ENCODE results near the gene LBX2. TPM values are rescaled to one million over a fixed set of nuclear protein-coding genes. Genes with fewer than 3 reads are reported as not detected.
"Not testable (repeated sequence)": the region's sequence is repeated elsewhere in the genome, so short reads cannot be mapped to it uniquely, and the experiment has no call there.

LBX2 gene
- total RNA-seq, 1 donor from 2014 or later, result not detected

- peak; percentile 98 for DNase-seq
Measured at GRCh38 chr2:74482801-74483674, 16.4 kb downstream of the LBX2 start, which contains the start of the genes CCDC142 and TTC31. CCDC142 (minus strand) TSS chr2:74482998; CDS start chr2:74482837, 161 bp downstream. TTC31 (plus strand) TSS chr2:74483081; CDS start chr2:74483096, 15 bp downstream.

- no peak for DNase-seq
Measured at GRCh38 chr2:74481961-74482800, 17.2 kb downstream of the LBX2 start.

DNA sequence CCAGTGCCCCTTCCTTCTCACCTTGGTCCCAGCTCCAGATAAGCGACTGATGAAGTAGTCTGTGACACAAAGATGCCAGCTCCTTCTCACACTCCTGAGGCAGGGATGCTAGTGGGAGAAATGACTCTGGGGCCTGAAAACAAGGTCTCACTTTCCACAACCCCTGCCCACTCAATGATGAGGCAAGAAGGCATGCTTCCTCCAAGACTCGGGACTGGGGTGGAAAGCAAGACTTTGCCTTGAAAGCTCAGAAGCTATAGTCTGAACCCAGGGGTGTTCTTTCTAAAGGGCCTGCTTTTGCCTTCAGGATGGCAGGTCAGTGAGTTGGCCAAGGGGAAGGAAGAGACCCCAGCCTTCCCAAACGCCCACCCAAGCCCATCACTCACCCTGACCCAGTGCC is 18.0 kb downstream of the LBX2 start:
- DNase-seq, result no peak

- DNase-seq, result no peak
Measured at GRCh38 chr2:74474899-74475298, 24.5 kb downstream of the LBX2 start.

- DNase-seq, result no peak
Measured at GRCh38 chr2:74474481-74474880, 24.9 kb downstream of the LBX2 start.

DNA sequence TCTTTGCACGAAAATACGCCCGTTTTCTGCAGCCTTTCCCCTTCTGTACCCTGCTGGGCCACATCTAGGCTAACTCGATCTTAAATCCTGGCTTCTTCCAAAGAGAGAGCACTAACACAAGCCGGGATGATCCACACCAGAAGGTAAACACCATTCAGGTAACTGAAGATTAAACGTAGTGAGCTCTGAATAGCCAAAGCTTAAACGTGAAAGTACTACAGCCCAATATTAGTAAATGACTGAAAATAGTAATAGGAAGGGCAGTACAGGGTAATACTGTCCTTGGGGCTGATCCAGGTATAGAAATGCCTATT is 26.5 kb downstream of the LBX2 start:
- no peak for DNase-seq

DNA sequence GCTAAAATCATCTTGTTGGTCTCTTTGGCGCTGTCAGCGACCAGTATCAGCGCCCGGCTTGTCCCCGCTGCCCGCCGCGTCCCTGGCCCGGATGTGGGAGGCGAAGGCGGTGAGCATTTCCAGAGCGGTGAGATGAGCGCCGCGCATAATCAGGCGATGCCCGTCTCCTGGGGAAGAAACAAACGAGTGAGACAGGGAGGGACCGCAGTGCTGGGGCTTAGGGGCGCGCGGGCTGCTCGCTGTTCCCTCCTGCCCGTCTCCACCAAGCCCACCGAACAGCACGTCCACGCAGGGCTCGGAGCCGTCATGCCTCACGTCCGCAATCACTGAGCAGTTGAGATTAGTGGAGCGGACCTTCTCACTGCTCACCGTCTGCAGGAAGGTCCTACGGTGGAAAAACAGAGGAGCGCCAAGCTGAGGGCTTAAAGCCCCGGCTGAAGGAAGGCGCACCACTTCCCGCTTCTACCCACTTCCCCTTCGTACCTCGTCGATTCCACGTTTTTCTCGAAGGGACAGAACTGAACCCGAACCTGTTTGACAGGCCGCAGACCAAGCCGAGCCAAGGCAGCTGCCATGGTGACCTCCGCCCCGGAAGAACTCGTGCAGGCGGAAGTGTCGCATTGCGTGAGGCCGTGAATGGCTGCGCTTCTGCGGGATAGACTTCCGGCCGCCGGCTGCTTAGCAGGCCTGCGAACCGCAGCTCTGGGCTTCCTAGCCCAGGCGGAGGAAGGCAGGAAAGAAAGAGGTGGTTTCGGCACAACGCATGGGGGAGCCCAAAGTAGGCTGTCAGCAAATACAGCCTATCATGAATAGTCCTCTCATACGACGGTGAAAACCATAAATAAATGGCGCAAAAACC is 27.1 kb downstream of the LBX2 start, which contains the start of gene MRPL53:
Gene MRPL53 (minus strand): TSS at position 595 of the 859 bp plus-strand sequence. CDS start 20 bp downstream, at position 575.
- peak; percentile 98 for DNase-seq

GRCh38 chr2:74471332-74472065 is 27.9 kb downstream of the LBX2 start:
- no peak for DNase-seq

GRCh38 chr2:74470742-74471141 is 28.7 kb downstream of the LBX2 start:
- not testable (repeated sequence) for DNase-seq

DNA sequence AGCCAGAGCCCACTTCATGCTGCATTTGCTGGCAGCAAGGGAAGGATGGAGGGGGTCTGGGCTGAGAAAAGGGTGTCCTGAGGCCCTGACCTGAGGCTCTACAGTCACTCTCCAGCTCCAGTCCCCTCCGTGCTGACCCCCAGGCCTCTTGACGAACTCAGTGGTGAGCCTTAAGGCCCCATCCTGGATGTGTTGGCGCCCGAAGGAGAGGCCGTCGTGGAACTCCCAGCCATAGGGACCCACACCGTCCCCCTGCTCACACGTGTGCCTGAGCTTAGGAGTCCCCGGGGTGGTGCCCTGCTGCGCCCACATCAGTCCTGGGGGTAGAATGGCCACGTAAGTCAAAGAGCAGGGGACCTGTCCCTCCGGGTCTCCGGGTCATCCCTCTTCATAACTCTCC is 35.0 kb downstream of the LBX2 start:
- no peak for DNase-seq

GRCh38 chr2:74462786-74463105 is 36.7 kb downstream of the LBX2 start:
- DNase-seq, result no peak

DNA sequence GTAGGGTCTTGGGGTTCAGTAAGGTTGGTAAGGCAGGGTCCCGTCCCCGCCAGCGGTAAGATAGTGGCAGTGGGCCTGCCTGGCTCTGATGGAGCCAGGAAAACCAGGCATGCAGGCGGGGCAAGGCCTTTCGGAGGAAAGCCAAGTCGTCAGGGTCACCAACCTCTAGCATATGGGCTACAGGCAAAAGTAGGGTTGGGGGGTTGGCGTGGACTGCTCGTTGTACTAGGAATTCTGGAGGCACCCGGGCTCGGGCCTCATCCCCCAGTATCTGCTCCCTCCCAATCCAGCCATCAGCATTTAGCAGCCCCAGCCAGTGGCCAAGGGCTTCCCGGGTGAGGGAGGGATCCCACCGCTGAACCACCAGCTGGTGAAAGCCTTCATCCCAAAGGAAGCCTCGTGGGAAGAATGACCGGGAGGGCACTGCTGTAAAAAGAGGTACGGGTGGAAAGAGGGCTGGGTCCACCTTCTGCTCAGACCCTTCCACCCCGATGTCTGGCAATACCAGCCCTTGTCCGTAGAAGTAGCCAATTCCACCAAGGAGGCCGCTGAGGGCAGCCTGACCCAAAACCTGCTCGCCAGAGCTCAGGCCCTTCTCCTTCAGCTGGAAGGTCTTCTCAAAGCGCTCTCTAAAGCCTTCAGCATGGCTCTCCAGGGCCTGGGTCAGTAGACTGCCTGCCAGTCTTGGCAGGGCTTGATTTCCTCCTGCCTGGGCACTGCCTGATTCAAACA is 37.2 kb downstream of the LBX2 start:
- no peak for DNase-seq

GRCh38 chr2:74461187-74462053 is 38.0 kb downstream of the LBX2 start:
- DNase-seq, result no peak

DNA sequence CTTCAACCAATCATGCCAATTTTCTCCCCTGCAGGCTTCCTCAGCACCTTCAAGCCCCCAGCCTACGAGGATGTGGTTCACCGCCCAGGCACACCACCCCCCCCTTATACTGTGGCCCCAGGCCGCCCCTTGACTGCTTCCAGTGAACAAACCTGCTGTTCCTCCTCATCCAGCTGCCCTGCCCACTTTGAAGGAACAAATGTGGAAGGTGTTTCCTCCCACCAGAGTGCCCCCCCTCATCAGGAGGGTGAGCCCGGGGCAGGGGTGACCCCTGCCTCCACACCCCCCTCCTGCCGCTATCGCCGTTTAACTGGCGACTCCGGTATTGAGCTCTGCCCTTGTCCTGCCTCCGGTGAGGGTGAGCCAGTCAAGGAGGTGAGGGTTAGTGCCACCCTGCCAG is 39.2 kb downstream of the LBX2 start:
- not testable (repeated sequence) for DNase-seq

GRCh38 chr2:74459503-74460118 is 39.8 kb downstream of the LBX2 start:
- DNase-seq, result not testable (repeated sequence)

DNA sequence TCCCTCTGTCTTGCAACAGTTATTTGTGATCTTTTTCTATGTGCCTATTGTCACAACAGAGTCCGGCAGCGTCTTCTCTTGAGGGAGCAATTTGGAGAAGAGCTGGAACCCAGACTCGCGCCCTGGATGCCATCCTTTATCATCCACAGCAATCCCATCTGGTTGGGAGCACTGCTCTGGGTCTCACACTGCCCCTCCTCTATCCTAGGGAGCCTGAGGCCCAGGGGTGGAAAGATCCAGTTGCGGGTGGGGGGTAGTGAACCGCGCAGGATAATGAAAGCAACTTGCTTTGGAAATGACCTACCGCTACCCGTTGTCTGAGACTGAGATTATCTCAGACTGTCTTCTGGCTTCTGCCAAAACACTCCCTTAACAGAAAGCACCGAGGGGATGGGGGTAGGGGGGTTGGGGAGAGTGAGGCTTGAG is 40.5 kb downstream of the LBX2 start:
- DNase-seq, result no peak

DNA sequence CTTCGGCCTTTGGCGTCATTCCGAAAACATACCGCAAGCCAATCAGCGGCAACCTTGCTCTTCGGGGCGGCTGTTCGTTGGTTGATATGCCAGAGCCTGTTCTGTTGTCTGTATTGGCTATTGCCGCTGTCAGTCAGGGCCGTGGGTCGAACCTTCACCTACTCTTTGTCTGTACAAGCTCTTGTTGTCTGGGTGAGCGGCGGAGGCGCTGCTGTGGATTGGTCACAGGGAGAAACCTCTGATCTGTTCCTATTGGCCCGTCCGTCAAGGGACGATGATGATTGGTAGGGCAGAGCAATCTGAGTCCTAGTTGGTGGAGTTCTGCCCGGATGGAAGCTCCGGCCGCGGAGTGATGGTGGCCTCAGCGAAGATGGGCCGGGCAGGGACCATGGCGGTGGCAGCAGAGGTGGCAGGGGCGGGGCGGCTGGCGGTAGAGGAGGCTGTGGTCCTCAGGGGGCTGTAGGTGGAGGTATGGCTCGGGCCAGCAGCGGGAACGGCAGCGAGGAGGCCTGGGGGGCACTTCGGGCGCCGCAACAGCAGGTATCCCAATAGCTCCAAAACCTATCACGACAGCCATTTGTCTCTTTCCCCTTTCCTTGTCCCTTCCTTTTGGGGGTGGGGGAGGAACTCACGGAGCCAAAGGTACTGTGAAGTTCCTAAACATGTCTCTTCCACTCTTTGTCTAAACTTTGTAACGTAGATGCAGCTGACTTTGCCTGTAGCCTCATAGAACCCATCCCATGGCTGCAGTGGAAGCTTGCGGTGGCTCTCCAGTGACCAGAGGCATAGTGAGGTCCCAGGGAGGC is 41.1 kb downstream of the LBX2 start, which contains the start of gene WBP1:
Gene WBP1 (plus strand): TSS at position 307 of the 806 bp plus-strand sequence. CDS start 165 bp downstream, at position 472.
- DNase-seq, result peak; percentile 100

- peak; percentile 86 for DNase-seq
Measured at GRCh38 chr2:74457549-74458131, 41.8 kb downstream of the LBX2 start.
